GM12878 (cell line): ENCODE data around the gene FHIP2A. TPM values are rescaled to one million over a fixed set of nuclear protein-coding genes. Genes with fewer than 3 reads are reported as not detected.

Experiments
- ATAC-seq: fragments of 200-7000 bp; cut with Tn5 transposase; 3 replicates; pipeline ENCODE4 v1.9.1; 2020; ENCODE audit warnings: mild to moderate bottlenecking, moderate library complexity
- BruUV-seq: library from RNA; stranded (reverse); fragments of 400-500 nt; replicated peaks from 2 replicates; lab custom pipeline; 2021; lab: Mats Ljungman, UMichigan
- CTCF ChIA-PET: fragments of 300-600 bp; sonication (Branson Sonifier 250); formaldehyde crosslinking; extraction: SDS; loops from one replicate; lab custom pipeline; 2021; ENCODE audit warnings: inconsistent platforms; lab: Yijun Ruan, JAX
- POLR2A ChIA-PET: fragments of 350-600 bp; formaldehyde crosslinking; extraction: SDS; loops from one replicate; lab custom pipeline; 2021; ENCODE audit warnings: inconsistent platforms; lab: Charles Lee
- RAD21 ChIA-PET: fragments of 300-600 bp; sonication (Branson Sonifier 250); formaldehyde crosslinking; loops from one replicate; lab custom pipeline; 2023; ENCODE audit warnings: antibody characterized with exemption; ENCODE audit not compliant: unreplicated experiment; lab: Charles Lee
- SMC1A ChIA-PET: fragments of 300-600 bp; sonication (Branson Sonifier 250); formaldehyde crosslinking; loops from one replicate; lab custom pipeline; 2023; ENCODE audit not compliant: unreplicated experiment, uncharacterized antibody; lab: Charles Lee
- DNase-seq: peaks from one replicate; pipeline ENCODE4 v3.0.0-alpha.2; 2011; ENCODE audit warnings: low read depth, low spot score
- FAIRE-seq: peaks from 3 replicates; lab custom pipeline; 2011; peaks lifted over from hg19 to GRCh38; lab: Jason Lieb, UNC
- H2AFZ ChIP-seq: 2 replicates; pipeline ENCODE4 v1.6.0; 2011; ENCODE audit warnings: low read depth, low read length, control low read depth; ENCODE audit not compliant: control insufficient read depth
- H3K27ac ChIP-seq: 2 replicates; pipeline ENCODE4 v1.5.1; 2011; ENCODE audit warnings: control low read depth; ENCODE audit not compliant: control insufficient read depth, insufficient read depth
- H3K27me3 ChIP-seq, 2 experiments: replicated peaks in 1 of 2; 2 replicates each; pipeline versions ENCODE4 v1.6.0 to v1.6.1; 2011; ENCODE audit warnings: low read length in 1 of 2; ENCODE audit not compliant: control insufficient read depth in 2 of 2, insufficient read depth in 2 of 2
- H3K36me3 ChIP-seq, 2 experiments: 2 replicates each; pipeline ENCODE4 v1.5.1; 2011; ENCODE audit warnings: low read length in 1 of 2; ENCODE audit not compliant: control insufficient read depth in 2 of 2, insufficient read depth in 2 of 2
- H3K4me1 ChIP-seq: 2 replicates; pipeline ENCODE4 v1.6.1; 2011; ENCODE audit warnings: mild to moderate bottlenecking, low read length, moderate library complexity, mixed read lengths; ENCODE audit not compliant: control insufficient read depth, insufficient read depth
- H3K4me2 ChIP-seq: 2 replicates; pipeline ENCODE4 v1.6.0; 2011; ENCODE audit warnings: control low read depth; ENCODE audit not compliant: control insufficient read depth, insufficient read depth
- H3K4me3 ChIP-seq: fragments of 200-600 bp; sonication (generic); 2 replicates; pipeline ENCODE4 v1.5.1; 2016
- H3K79me2 ChIP-seq: 2 replicates; pipeline ENCODE4 v1.6.0; 2011; ENCODE audit warnings: low read length; ENCODE audit not compliant: control insufficient read depth, insufficient read depth
- H3K9ac ChIP-seq: 2 replicates; pipeline ENCODE4 v1.8.0; 2011; ENCODE audit warnings: low read length, control low read depth, mixed read lengths; ENCODE audit not compliant: control insufficient read depth, insufficient read depth
- H3K9me3 ChIP-seq: replicated peaks from 3 replicates; pipeline ENCODE4 v1.5.1; 2011; ENCODE audit warnings: mild to moderate bottlenecking, low read length; ENCODE audit not compliant: control insufficient read depth, insufficient read depth
- H4K20me1 ChIP-seq: 2 replicates; pipeline ENCODE4 v1.6.0; 2011; ENCODE audit not compliant: control insufficient read depth, insufficient read depth
- CEBPB ChIP-seq, 2 experiments: fragments of 150-350 bp in 1 of 2; IDR thresholded peaks; 2 replicates each; pipeline ENCODE4 v1.6.1; 2012 to 2014; ENCODE audit warnings: low read depth in 2 of 2, low read length in 2 of 2, borderline replicate concordance in 1 of 2, inconsistent platforms in 1 of 2
- GATAD2B ChIP-seq: fragments of 450-650 bp; conservative IDR thresholded peaks from 2 replicates; pipeline ENCODE4 v1.6.1; 2017; ENCODE audit warnings: low read depth, mild to moderate bottlenecking, moderate library complexity
- SREBF2 ChIP-seq: IDR thresholded peaks from 2 replicates; pipeline ENCODE4 v1.6.1; 2012; ENCODE audit warnings: mild to moderate bottlenecking, low read length
- SUPT20H ChIP-seq: IDR thresholded peaks from 2 replicates; pipeline ENCODE4 v1.6.1; 2011; ENCODE audit warnings: low read depth, mild to moderate bottlenecking, low read length, moderate library complexity, borderline replicate concordance; ENCODE audit not compliant: control insufficient read depth
- ZNF384 ChIP-seq: IDR thresholded peaks from 2 replicates; pipeline ENCODE4 v1.6.1; 2012; ENCODE audit warnings: low read depth, mild to moderate bottlenecking, low read length, improper control_type of control experiment, borderline replicate concordance
- ZNF622 ChIP-seq: fragments of 450-650 bp; IDR thresholded peaks from 2 replicates; pipeline ENCODE4 v1.6.1; 2017; ENCODE audit warnings: mild to moderate bottlenecking, inconsistent platforms
- WGBS: methylation state at CpG from one replicate; pipeline ENCODE4 v1.1.6; 2016; ENCODE audit warnings: low lambda C conversion rate; ENCODE audit not compliant: insufficient replicate concordance, insufficient coverage; ENCODE audit errors: missing lambda C conversion rate; 5-methylcytosine and 5-hydroxymethylcytosine counted together
- in situ Hi-C: fragments of 300-500 bp; cut with MboI; formaldehyde crosslinking; loops from 9 replicates; pipeline ENCODE4 v1.14.3; 2018; ENCODE audit warnings: mixed read lengths
- intact Hi-C: fragments of 100-400 bp; cut with micrococcal nuclease; formaldehyde crosslinking; loops from one replicate; pipeline ENCODE4 v1.14.2; 2022; ENCODE audit not compliant: unreplicated experiment
- polyA plus RNA-seq, 11 experiments: library from polyadenylated mRNA; depleted of rRNA in 4 of 11; unstranded in 6 of 11; stranded (reverse) in 5 of 11; fragments of >200 nt; fragmentation: Nextera tagmentation in 4 of 11; fragmentation: Illumina TruSeq in 1 of 11; extraction: Ambion mirVana in 4 of 11; extraction: Trizol in 1 of 11; gene quantifications; 1 replicate in 1 of 11; 2 replicates in 10 of 11; pipeline versions ENCODE4 v1.2.1 to v1.2.3, GENCODE V29; 2011 to 2016; ENCODE audit warnings: inconsistent platforms in 2 of 11, missing spikeins in 2 of 11, low read depth in 1 of 11
- total RNA-seq, 4 experiments: library from RNA; depleted of rRNA in 3 of 4; stranded (reverse); fragments of >200 nt in 3 of 4; fragmentation: Illumina TruSeq in 1 of 4; extraction: Trizol in 1 of 4; gene quantifications; 2 replicates each; pipeline versions ENCODE4 v1.2.1 to v1.2.3, GENCODE V29; 2013 to 2021
- TF ChIP-seq, protein P1 (sequence below): IDR thresholded peaks from 2 replicates; pipeline ENCODE4 v1.6.1; 2012; ENCODE audit warnings: low read depth, low read length, improper control_type of control experiment
- TF ChIP-seq, protein P2 (sequence below): fragments of 450-650 bp; IDR thresholded peaks from 2 replicates; pipeline ENCODE4 v1.6.1; 2016; ENCODE audit warnings: mild to moderate bottlenecking, moderate library complexity, borderline replicate concordance
- TF ChIP-seq, protein P3 (sequence below): fragments of 450-650 bp; formaldehyde crosslinking; IDR thresholded peaks from 2 replicates; pipeline ENCODE4 v1.4.0; 2022; ENCODE audit warnings: mild to moderate bottlenecking, moderate library complexity
- TF ChIP-seq, protein P4 (sequence below): IDR thresholded peaks from 2 replicates; pipeline ENCODE4 v1.6.1; 2012; ENCODE audit warnings: improper control_type of control experiment, low read depth, low read length; ENCODE audit not compliant: insufficient replicate concordance

Gene FHIP2A
- total and polyA plus RNA-seq, 10 of the 15 experiments (the other 5 are each of a cell fraction or from before 2014, with no cell fraction given): 6.8 to 30.4 (median 17.0) TPM

DNA sequence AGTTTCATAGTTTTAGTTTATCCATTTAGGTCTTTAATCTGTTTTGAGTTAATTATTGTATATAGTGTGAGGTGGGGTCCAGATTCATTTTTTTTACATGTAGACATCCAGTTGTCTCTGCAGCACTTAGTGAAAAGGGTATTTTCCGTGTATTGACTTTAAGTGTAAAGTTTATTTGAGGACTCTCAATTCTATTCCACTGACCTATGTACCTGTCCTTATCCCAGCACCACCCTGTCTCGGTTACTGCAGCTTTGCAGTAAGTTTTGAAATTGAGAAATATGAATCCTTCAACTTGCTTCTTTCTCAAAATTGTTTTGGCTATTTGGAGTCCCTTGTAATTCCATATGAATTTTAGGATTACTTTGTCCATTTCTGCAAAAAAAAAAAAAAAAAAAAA is 29.8 kb downstream of the FHIP2A start:
- BruUV-seq: no TSS peak
- no peaks in the 10 kb centered on the region for H3K4me1 ChIP-seq
- DNase-seq: no peak
- H3K9me3 ChIP-seq: no peaks in the 10 kb centered on the region
- no peak overlapping the region for H3K4me3 ChIP-seq
- WGBS: 98% methylated on average over 2 of the region's 2 CpGs
- H3K4me2 ChIP-seq: no peak overlapping the region
- FAIRE-seq: no peak
- no peaks in the 10 kb centered on the region for H4K20me1 ChIP-seq
- ATAC-seq: no peak
- H3K9ac ChIP-seq: no peak overlapping the region
- intact Hi-C loops: no loop called here
- in situ Hi-C loops: no loop called here
- H3K36me3 ChIP-seq: peaks cover 0 to 30% of the 10 kb centered on the region in 2 experiments; a peak in 3 of 4 replicates
- no peaks in the 10 kb centered on the region for H3K79me2 ChIP-seq
- SMC1A ChIA-PET: no interaction called here
- no peak overlapping the region for H3K27ac ChIP-seq
- RAD21 ChIA-PET: no interaction called here
- POLR2A ChIA-PET: no interaction called here
- no peaks in the 10 kb centered on the region for H3K27me3 ChIP-seq
- no peak overlapping the region for H2AFZ ChIP-seq
- CTCF ChIA-PET: no interaction called here
- TF ChIP-seq SREBF2 (no peak), ZNF622 (no peak), SUPT20H (no peak), CEBPB (IDR thresholded peaks at IDR 0.05; ENCODE audit: borderline replicate concordance in 1 of 2, low read depth in 2 of 2, low read length in 2 of 2) (no peak), GATAD2B (no peak), ZNF384 (no peak)
- TF ChIP-seq, protein P1, sequence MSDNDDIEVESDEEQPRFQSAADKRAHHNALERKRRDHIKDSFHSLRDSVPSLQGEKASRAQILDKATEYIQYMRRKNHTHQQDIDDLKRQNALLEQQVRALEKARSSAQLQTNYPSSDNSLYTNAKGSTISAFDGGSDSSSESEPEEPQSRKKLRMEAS: no peak
- TF ChIP-seq, protein P2, sequence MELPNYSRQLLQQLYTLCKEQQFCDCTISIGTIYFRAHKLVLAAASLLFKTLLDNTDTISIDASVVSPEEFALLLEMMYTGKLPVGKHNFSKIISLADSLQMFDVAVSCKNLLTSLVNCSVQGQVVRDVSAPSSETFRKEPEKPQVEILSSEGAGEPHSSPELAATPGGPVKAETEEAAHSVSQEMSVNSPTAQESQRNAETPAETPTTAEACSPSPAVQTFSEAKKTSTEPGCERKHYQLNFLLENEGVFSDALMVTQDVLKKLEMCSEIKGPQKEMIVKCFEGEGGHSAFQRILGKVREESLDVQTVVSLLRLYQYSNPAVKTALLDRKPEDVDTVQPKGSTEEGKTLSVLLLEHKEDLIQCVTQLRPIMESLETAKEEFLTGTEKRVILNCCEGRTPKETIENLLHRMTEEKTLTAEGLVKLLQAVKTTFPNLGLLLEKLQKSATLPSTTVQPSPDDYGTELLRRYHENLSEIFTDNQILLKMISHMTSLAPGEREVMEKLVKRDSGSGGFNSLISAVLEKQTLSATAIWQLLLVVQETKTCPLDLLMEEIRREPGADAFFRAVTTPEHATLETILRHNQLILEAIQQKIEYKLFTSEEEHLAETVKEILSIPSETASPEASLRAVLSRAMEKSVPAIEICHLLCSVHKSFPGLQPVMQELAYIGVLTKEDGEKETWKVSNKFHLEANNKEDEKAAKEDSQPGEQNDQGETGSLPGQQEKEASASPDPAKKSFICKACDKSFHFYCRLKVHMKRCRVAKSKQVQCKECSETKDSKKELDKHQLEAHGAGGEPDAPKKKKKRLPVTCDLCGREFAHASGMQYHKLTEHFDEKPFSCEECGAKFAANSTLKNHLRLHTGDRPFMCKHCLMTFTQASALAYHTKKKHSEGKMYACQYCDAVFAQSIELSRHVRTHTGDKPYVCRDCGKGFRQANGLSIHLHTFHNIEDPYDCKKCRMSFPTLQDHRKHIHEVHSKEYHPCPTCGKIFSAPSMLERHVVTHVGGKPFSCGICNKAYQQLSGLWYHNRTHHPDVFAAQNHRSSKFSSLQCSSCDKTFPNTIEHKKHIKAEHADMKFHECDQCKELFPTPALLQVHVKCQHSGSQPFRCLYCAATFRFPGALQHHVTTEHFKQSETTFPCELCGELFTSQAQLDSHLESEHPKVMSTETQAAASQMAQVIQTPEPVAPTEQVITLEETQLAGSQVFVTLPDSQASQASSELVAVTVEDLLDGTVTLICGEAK: no peak
- TF ChIP-seq, protein P3, sequence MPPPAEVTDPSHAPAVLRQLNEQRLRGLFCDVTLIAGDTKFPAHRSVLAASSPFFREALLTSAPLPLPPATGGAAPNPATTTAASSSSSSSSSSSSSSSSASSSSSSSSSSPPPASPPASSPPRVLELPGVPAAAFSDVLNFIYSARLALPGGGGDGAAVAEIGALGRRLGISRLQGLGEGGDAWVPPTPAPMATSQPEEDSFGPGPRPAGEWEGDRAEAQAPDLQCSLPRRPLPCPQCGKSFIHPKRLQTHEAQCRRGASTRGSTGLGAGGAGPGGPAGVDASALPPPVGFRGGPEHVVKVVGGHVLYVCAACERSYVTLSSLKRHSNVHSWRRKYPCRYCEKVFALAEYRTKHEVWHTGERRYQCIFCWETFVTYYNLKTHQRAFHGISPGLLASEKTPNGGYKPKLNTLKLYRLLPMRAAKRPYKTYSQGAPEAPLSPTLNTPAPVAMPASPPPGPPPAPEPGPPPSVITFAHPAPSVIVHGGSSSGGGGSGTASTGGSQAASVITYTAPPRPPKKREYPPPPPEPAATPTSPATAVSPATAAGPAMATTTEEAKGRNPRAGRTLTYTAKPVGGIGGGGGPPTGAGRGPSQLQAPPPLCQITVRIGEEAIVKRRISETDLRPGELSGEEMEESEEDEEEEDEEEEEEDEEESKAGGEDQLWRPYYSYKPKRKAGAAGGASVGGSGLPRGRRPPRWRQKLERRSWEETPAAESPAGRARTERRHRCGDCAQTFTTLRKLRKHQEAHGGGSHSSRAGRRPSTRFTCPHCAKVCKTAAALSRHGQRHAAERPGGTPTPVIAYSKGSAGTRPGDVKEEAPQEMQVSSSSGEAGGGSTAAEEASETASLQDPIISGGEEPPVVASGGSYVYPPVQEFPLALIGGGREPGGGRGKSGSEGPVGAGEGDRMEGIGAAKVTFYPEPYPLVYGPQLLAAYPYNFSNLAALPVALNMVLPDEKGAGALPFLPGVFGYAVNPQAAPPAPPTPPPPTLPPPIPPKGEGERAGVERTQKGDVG (CRISPR knock-in tag): no peak
- TF ChIP-seq, protein P4, sequence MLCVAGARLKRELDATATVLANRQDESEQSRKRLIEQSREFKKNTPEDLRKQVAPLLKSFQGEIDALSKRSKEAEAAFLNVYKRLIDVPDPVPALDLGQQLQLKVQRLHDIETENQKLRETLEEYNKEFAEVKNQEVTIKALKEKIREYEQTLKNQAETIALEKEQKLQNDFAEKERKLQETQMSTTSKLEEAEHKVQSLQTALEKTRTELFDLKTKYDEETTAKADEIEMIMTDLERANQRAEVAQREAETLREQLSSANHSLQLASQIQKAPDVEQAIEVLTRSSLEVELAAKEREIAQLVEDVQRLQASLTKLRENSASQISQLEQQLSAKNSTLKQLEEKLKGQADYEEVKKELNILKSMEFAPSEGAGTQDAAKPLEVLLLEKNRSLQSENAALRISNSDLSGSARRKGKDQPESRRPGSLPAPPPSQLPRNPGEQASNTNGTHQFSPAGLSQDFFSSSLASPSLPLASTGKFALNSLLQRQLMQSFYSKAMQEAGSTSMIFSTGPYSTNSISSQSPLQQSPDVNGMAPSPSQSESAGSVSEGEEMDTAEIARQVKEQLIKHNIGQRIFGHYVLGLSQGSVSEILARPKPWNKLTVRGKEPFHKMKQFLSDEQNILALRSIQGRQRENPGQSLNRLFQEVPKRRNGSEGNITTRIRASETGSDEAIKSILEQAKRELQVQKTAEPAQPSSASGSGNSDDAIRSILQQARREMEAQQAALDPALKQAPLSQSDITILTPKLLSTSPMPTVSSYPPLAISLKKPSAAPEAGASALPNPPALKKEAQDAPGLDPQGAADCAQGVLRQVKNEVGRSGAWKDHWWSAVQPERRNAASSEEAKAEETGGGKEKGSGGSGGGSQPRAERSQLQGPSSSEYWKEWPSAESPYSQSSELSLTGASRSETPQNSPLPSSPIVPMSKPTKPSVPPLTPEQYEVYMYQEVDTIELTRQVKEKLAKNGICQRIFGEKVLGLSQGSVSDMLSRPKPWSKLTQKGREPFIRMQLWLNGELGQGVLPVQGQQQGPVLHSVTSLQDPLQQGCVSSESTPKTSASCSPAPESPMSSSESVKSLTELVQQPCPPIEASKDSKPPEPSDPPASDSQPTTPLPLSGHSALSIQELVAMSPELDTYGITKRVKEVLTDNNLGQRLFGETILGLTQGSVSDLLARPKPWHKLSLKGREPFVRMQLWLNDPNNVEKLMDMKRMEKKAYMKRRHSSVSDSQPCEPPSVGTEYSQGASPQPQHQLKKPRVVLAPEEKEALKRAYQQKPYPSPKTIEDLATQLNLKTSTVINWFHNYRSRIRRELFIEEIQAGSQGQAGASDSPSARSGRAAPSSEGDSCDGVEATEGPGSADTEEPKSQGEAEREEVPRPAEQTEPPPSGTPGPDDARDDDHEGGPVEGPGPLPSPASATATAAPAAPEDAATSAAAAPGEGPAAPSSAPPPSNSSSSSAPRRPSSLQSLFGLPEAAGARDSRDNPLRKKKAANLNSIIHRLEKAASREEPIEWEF: no peak
